PC-9 (cell line): ENCODE data around the gene ABCC6.

Source experiments
- EZH2 ChIP-seq: fragments of 200-600 bp; sonication (generic); IDR thresholded peaks from 2 replicates; pipeline ENCODE4 v1.8.0; 2017; ENCODE audit warnings: antibody characterized with exemption, low read depth
- TF ChIP-seq, protein P1 (sequence below): fragments of 200-600 bp; sonication (generic); conservative IDR thresholded peaks from 2 replicates; pipeline ENCODE4 v1.6.1; 2017; ENCODE audit warnings: mixed run types, antibody characterized with exemption, mild to moderate bottlenecking, moderate library complexity

DNA sequence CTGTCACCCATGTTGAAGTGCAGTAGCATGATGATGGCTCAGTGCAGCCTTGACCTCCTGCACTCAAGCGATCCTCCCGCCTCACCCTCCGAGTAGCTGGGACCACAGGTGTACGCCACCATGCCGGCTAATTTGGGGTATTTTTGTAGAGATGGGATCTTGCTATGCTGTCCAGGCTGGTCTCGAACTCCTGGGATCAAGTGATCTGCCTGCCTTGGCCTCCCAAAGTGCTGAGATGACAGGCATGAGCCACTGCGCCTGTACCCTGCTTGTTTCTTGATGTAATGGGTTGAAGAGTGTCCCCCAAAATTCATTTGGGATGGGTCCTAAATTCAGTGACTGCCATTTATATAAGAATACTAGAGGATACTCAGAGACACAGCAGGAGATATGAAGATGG lies 57.2 kb downstream of the ABCC6 start:
- no peak for TF ChIP-seq EZH2
- TF ChIP-seq, protein P1, sequence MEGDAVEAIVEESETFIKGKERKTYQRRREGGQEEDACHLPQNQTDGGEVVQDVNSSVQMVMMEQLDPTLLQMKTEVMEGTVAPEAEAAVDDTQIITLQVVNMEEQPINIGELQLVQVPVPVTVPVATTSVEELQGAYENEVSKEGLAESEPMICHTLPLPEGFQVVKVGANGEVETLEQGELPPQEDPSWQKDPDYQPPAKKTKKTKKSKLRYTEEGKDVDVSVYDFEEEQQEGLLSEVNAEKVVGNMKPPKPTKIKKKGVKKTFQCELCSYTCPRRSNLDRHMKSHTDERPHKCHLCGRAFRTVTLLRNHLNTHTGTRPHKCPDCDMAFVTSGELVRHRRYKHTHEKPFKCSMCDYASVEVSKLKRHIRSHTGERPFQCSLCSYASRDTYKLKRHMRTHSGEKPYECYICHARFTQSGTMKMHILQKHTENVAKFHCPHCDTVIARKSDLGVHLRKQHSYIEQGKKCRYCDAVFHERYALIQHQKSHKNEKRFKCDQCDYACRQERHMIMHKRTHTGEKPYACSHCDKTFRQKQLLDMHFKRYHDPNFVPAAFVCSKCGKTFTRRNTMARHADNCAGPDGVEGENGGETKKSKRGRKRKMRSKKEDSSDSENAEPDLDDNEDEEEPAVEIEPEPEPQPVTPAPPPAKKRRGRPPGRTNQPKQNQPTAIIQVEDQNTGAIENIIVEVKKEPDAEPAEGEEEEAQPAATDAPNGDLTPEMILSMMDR, result no peak
